T-helper 22 cell (primary cell): Measurements from ENCODE around the gene ARL5C.
"Not testable (repeated sequence)": the region's sequence is repeated elsewhere in the genome, so short reads cannot be mapped to it uniquely, and the experiment has no call there.

ENCODE experiments used
- DNase-seq: peaks from one replicate; pipeline ENCODE4 v3.0.0-alpha.2; 2020; ENCODE audit warnings: low read depth

ARL5C gene

GRCh38 chr17:39194089-39194984 lies 28.4 kb upstream of the ARL5C start:
- DNase-seq: no peak

DNA sequence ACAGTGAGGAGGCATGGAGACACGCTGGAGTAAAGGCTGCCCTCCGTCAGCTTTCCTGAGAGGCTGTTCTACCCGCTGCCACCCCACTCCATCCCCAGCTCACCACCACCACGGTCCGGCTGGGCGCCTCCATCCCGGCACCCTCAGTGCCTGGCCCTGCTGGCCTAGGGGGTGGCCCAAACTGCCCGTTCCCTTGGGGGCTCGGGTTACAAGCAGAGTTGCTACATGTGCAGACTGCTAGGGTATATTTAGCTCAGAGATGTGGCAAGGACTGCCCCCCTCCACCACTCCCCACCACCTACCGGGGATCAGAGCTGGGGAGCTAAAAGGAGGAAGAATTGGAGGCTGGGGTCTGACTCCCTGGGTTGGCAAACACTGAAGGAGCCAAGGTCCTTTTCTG lies 27.4 kb upstream of the ARL5C start:
- DNase-seq: no peak

GRCh38 chr17:39192901-39193300 lies 26.9 kb upstream of the ARL5C start:
- DNase-seq: no peak

- no peak for DNase-seq
Measured at GRCh38 chr17:39191750-39192510, 26.0 kb upstream of the ARL5C start.

GRCh38 chr17:39187152-39187830 lies 21.3 kb upstream of the ARL5C start:
- DNase-seq: no peak

GRCh38 chr17:39186481-39187002 lies 20.6 kb upstream of the ARL5C start:
- DNase-seq: no peak

DNA sequence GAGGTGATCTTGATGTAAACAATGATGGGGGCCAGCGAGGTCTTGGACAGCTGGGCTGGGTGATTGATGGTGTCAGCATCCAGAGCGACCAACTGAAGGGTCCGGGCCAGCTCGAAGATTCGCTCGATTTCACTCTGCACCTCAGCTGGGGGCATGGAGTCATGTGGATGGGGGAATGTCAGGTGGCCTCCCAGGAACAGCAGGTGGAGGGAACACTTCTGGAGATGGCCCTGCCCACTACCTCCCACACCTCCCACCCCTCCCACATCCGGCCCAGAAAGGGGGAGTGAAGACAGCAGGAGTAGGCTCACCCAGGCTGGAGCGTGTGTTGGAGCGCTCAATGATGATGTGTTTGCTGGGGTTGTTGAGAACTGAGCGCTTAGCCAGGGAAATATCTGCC lies 17.8 kb upstream of the ARL5C start:
- DNase-seq: no peak

GRCh38 chr17:39183045-39183444 lies 17.1 kb upstream of the ARL5C start:
- no peak for DNase-seq

GRCh38 chr17:39181303-39181702 lies 15.3 kb upstream of the ARL5C start:
- no peak for DNase-seq

GRCh38 chr17:39178536-39178935 lies 12.6 kb upstream of the ARL5C start:
- no peak for DNase-seq

- no peak for DNase-seq
Measured at GRCh38 chr17:39177256-39177655, 11.3 kb upstream of the ARL5C start.

- no peak for DNase-seq
Measured at GRCh38 chr17:39175695-39176093, 9.7 kb upstream of the ARL5C start.

DNA sequence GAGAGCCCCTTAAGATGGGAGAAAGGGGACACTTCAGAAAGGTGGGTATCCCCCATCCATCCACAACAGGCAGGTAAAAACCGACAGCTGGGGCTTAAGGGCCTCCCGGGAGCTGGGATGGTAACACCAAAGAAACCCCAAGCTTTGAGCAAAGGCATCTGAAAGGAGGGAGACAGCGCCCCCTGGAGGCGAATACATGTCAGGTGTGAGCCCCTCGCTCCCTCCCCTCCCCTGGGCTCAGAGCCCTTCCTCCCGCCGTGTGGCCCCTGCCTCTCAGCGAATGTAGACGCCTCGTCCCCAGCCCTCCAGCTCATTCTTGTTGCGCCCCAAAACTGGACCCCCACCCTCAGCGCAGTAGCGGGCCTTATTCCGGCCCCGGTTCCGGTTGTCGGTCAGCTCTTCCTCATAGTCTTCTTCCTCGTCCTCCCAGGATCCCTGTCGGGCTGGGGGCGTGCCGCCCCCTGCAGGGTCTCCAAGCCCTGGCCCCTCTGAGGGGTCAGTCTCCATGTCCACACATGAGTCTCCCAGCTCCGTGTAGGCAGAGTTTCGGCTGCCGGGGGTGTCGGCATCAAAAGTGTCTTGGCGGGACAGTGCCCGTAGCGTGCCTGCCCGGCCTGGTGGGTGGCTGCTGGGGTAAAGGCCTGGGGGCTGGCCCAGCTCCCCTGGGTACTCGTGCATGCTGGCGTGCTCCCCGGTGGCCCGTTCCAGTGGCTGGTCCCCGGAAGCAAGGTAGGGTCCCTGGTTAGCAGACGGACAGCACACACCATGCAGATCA lies 9.1 kb upstream of the ARL5C start:
- peak; percentile 36 for DNase-seq

- DNase-seq: no peak
Measured at GRCh38 chr17:39173526-39174274, 7.7 kb upstream of the ARL5C start.

DNA sequence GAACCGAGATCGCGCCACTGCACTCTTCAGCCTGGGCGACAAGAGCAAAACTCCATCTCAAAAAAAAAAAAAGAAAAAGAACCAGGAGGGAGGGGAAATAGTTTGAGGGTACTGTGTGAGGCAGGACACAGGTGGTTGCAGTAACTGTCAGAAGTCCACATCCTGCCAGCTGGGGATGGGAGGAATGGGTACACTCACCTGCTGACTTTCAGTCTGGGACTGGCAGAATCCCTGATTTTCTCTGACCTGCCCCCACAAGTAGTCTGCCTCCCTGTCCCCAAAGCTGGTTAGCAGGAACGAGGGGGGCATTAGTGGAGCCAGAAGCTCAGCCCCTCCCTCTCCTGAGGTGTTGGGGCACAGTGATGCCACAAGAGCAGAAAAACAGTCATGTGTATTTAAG lies 7.1 kb upstream of the ARL5C start:
- DNase-seq: no peak

GRCh38 chr17:39171933-39172332 lies 6.0 kb upstream of the ARL5C start:
- no peak for DNase-seq

- no peak for DNase-seq
Measured at GRCh38 chr17:39170558-39170957, 4.6 kb upstream of the ARL5C start.

GRCh38 chr17:39170109-39170508 lies 4.1 kb upstream of the ARL5C start:
- DNase-seq: no peak

DNA sequence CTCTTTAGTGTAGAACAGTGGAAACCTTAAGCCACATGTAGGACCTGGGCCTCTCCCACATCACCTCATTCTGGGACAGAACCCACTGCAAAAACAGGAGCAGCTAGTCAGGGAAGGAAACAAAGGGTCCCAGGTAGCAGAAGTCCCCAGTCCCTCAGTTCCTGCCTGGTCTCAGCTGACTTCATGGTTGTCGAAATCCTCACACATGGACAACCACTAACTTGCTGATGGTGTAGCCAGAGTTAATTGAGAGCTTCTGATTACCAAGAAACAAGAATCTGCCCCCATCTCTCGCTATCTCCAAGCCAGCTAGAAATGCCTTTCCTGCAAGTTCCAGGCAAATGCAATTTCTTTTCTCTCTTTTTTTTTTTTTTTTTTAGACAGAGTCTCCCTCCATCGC lies 3.6 kb upstream of the ARL5C start:
- no peak for DNase-seq

DNA sequence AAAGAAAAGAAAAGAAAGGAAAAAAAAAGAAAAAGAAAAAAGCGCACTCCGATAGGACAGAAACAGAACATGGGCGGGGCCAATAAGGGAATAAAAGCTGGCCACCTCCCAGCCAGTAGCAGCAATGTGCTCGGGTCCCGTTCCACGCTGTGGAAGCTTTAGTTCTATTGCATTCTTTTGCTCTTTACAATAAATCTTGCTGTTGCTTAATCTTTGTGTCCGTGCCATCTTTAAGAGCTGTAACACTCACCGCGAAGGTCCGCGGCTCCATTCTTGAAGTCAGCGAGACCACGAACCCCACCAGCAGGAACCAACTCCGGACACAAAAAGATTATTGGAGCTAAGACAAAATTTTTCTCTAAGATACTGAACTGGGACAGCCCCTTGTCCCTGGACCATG lies 3.1 kb upstream of the ARL5C start:
- no peak for DNase-seq

- DNase-seq: not testable (repeated sequence)
Measured at GRCh38 chr17:39168503-39168902, 2.5 kb upstream of the ARL5C start.
